Dermis microvascular lymphatic vessel endothelial cell (primary cell): Measurements from ENCODE around the gene CRYGA. TPM values are rescaled to one million over a fixed set of nuclear protein-coding genes. Genes with fewer than 3 reads are reported as not detected.
"Not testable (repeated sequence)": the region's sequence is repeated elsewhere in the genome, so short reads cannot be mapped to it uniquely, and the experiment has no call there.

ENCODE experiments used
- DNase-seq, 2 donors: peaks; one replicate each; pipeline versions ENCODE4 v3.0.0 to v3.0.0-alpha.2; 2010; ENCODE audit warnings: low read depth in 2 of 2
- total RNA-seq: library from RNA; depleted of rRNA; stranded (reverse); fragments of >200 nt; gene quantifications from 2 replicates; pipeline ENCODE4 v1.2.1, GENCODE V29; 2014

CRYGA gene
- total RNA-seq, 1 donor from 2014 or later, result not detected

- DNase-seq, result no peak
These were observed 36.3 kb downstream of the CRYGA start for GRCh38 chr2:208127090-208127489.

- DNase-seq, result no peak
These were observed 38.1 kb downstream of the CRYGA start for GRCh38 chr2:208125251-208125650.

GRCh38 chr2:208124013-208124715, 39.2 kb downstream of the CRYGA start, which contains the start of gene CRYGD:
Gene CRYGD, minus strand, starts transcription at chr2:208124524. Its CDS starts 51 bp downstream, at chr2:208124473.
- DNase-seq, result not testable (repeated sequence)

- no peak for DNase-seq
These were observed 41.1 kb downstream of the CRYGA start for GRCh38 chr2:208122248-208122647.

GRCh38 chr2:208118918-208119317, 44.5 kb downstream of the CRYGA start:
- DNase-seq, result no peak

GRCh38 chr2:208117390-208117789, 46.0 kb downstream of the CRYGA start:
- not testable (repeated sequence) for DNase-seq

- DNase-seq, result no peak
These were observed 50.4 kb downstream of the CRYGA start for GRCh38 chr2:208112969-208113368.

- not testable (repeated sequence) for DNase-seq
These were observed 51.1 kb downstream of the CRYGA start for GRCh38 chr2:208112273-208112745.

Other genes starting within 250 kb of the CRYGA start
- gene PLEKHM3, start 138.1 kb downstream of the CRYGA start, total RNA-seq, result 7.2 and 11.1 TPM in 2 replicates
- gene CRYGD, start 39.1 kb downstream of the CRYGA start, total RNA-seq, result not detected in 2 replicates
- not detected in 2 replicates for gene CRYGC, start 33.8 kb downstream of the CRYGA start, total RNA-seq
- not detected in 2 replicates for gene CRYGB, start 17.4 kb downstream of the CRYGA start, total RNA-seq
- gene C2orf80, start 26.4 kb upstream of the CRYGA start, total RNA-seq, result not detected in 2 replicates
- gene IDH1, start 91.5 kb upstream of the CRYGA start, total RNA-seq, result 65.1 and 118 TPM in 2 replicates
- gene PIKFYVE, start 102.7 kb upstream of the CRYGA start, total RNA-seq, result 19.3 and 24.5 TPM in 2 replicates
- under 0.01 TPM in 1 of 2 replicates, not detected in the other for gene PTH2R, start 243.2 kb upstream of the CRYGA start, total RNA-seq